ENCODE data around the gene TIAL1.
"Not testable (repeated sequence)": the region's sequence is repeated elsewhere in the genome, so short reads cannot be mapped to it uniquely, and the experiment has no call there.

TIAL1 gene

DNA sequence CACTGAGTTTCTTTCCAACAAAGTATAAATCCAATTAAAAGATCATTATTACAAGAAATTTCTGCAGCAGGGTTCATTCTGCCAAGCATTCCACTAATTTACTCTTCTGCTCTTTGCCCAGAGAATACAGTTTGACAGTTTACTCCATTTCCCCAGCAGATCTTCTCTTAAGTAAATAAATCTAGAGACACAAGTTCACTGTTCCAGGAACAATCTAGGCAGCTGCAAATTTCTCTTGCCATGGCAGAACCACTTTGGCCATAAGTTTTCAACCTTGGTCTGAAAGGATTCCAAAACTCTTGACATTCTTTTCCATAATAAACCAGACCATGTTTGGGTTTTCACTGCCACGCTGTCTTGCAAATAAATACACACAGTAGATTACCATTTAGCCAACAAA, 65.7 kb downstream of the TIAL1 start:
- no peak for DNase-seq (ENCODE audit: low read depth in 2 of 2)

GRCh38 chr10:119528663-119529237, 68.0 kb downstream of the TIAL1 start:
- DNase-seq (ENCODE audit: low read depth in 2 of 2) = not testable (repeated sequence)

DNA sequence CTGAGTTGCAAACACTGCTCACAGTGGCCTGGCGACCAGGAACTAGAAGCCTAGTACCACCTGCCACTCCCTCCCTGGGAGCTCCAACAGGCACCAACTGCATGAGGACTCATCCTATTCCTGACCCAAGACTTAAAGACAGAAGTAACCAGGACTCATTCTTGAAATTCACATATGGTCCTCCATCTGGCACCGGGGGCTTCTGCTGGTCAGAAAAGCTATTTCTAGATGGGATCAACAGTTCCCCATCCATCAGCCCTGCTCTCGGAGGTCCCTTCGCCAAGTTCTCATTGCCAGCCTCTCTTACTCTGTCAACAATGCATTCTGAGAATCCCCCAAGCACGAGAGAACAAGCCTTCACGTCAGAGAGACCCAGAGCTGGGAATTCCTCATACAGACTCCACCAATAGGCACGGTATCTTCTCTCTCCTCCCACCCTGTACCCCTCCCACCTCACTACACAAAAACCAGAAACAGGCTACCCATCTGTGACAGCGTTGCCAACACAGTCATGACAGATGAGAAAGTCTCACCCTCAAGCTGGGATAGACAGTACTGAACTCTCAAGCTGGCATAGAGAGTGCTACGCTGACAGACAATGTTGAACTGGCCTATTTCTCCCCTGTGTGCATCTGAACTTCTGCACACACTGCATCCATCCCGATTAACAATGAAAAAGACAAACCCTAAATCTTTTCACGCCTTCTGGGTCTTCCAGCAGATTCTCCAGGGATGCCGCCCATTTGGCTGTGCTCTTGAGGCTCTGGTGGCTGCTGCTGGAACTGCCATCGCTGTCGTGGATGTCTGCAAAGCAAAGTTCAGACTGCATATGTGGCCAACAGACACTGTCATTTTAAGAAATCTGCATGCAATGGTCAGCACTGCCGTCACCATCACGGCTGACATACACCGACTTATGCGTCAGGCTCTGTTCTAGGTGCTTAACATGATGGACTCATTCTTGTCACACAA, 69.9 kb downstream of the TIAL1 start:
- DNase-seq (ENCODE audit: low read depth in 2 of 2) = no peak

DNA sequence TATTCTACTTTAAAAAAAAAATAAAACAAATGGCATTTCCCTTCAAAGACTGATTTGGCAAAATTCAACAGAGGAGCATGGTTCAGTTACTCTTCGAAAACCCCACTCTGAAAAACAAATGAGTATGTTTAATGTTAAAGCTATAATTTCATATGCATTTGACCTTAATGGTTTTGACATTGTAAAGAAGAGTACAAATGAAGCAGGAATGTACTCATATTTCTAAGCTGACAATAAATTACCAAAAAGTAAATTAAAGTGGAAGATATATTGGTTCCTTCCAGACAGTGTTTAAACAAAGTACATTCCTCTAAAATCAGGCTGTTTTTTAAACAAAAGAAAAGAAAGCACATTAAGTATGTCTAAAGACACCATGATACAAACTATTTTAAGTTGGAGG, 70.6 kb downstream of the TIAL1 start:
- DNase-seq (ENCODE audit: low read depth in 2 of 2) = no peak

- no peak for DNase-seq (ENCODE audit: low read depth in 2 of 2)
These were observed 71.6 kb downstream of the TIAL1 start for GRCh38 chr10:119525116-119525515.

GRCh38 chr10:119524720-119525070, 72.1 kb downstream of the TIAL1 start:
- DNase-seq (ENCODE audit: low read depth in 2 of 2) = no peak

DNA sequence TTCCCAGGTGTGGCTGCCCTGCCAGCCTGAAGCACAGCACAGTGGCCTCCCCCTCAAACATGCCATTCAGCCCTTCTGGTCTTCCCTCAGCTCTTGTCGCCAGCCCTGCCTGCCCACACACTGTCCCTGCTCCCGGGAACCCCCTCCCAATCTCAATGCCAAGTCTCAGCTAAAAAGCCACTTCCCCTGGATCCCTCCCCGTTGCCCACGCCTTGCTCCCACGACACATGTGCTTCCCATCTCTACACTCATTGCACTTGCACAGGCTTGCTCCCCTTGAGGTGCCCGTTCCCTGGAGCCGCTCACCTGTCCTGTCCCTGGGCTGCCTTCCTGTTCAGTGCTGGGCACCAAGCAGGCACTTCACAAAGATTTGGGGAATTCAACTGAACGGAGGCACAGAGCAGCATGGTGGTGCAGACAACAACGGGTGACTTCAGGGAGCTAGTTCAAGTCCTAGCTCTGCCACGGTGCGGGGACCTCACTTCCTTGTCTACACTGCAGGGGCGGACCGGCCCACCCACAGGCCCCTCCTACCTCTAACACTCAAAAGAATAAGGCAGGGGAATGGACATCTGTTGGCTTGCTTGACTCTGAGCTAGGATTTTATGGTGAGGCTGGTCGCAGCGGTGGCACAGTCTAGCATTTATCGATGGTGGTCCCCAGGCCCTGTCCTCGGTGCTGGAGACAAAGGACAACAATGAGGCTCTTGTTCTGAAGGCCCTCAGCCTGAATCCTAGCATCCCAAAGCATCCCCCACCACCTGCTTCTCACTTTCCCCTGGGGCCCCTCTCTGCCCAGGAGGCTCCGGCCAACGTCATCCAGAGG, 72.7 kb downstream of the TIAL1 start:
- DNase-seq (ENCODE audit: low read depth in 2 of 2) = no peak

All from activated CD8-positive, alpha-beta memory T cell treated with anti-CD3 and anti-CD28 coated beads for 4 hours (primary cell).